NCI-H748 treated with DMSO at 0.1 percent for 48 hours (cell line): ENCODE results near the gene TMTC2.

Source experiments
- DNase-seq: peaks from one replicate; lab custom pipeline; 2025; lab: John Stamatoyannopoulos, UW

Gene TMTC2

DNA sequence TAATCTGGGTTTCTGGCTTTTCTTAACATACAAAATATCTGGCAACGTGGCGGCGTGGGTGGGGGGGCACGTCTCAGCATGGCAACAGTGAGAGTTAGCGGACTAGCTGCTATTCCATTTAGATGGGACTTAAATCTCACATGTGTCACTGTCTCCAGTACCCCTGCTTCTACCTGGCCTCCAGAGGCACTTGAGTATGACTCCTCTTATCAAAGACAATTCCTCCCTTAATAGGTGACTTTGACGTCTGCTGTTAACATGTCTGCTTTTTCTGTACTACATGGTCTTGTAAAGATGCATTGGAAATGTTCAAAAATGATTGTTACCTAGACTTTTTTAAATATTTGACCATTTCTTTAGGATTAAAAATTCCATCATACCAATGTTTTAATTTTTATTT is 456.2 kb downstream of the TMTC2 start:
- no peak for DNase-seq

- DNase-seq = peak; percentile 39
Observed at GRCh38 chr12:83143950-83144349, 457.2 kb downstream of the TMTC2 start.

GRCh38 chr12:83145325-83145840 is 458.7 kb downstream of the TMTC2 start:
- no peak for DNase-seq

GRCh38 chr12:83147341-83147740 is 460.6 kb downstream of the TMTC2 start:
- DNase-seq = no peak

DNA sequence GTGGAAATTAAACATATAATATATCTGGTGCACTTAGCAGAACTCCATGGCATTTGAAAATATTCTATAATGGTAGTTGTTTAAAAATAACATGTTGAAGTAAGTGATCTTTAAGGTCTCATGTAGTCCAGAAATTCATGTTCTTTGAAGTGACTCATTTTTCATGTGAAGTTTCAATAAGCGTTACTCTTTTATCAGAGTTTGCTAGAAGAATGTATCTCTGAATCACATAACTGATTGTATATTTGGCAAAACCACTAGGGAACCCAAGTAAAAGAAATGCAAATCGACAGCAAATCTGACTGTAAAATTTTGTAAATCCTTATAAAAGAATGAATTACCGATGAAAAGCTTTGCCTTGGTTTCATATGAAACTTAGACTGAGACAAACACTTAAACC is 463.3 kb downstream of the TMTC2 start:
- DNase-seq = no peak

DNA sequence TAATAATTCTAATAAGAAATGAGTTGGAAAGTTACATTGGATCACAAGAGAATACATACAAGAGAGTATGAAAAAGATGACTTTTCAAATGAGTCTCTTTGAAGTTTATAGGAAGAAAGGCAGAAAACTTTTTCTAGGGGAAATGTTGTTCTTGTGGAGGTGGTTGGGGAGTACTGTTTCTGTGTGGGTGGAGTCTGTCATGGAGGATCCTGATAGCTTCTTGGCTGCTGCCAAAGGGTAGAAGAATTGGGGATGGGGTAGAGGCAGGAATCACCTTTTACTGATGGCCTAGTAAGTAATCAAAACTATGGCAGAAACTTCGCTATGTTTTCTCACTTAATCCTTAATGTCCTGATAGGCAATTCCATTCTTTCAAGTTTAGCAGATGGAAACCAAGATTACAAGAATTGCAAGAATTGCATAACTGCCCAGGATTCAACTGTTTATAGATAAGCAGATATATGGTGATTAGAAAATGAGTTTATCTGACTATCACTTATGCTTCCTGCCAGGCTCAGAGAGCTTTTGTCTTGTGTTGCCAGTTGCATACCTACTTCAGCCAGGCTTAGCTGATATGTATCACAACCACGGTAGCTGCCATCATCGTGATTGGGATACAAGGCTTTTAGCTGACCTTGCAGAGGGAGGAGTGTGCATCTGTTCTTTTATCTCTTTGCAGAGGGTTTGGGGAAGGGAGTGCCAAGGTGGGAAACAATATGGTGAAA is 463.9 kb downstream of the TMTC2 start:
- no peak for DNase-seq

DNA sequence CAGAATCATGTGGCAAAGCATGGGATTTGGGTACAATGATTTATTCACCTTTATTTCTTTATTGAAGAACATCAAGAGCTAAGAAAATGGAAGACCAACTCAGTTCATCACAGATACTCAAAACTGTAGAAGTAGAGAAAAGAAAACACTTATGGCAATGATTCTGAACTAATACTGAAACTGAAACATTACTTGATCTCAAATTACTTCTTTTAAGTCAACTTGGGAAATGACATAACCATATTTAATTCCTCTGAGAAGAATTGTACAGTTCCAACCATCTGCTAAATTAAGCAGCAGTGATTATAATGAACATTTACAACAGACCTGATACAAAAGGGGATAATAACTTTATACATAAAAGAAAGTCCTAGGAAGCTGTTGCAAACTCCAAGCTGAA is 466.5 kb downstream of the TMTC2 start:
- DNase-seq = no peak

DNA sequence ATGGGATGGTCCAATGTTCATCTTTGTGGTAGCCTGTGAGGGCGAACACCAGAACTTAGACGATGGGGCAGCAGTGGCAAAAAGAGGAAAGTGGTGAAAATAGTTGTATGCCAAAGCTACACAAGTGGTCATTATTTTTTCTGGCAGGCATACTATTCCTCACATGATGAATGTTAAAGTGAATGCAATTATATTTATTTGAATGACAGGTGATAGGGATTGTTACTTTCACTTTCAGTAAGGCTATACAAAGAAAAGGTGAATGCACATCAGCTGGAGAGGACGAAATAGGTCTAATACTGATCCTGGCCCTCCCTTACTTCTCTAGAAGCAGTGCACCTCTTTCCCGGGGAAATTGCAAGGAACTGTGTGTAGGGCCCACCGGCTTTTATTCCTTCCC is 470.1 kb downstream of the TMTC2 start:
- no peak for DNase-seq

GRCh38 chr12:83157604-83158003 is 470.9 kb downstream of the TMTC2 start:
- no peak for DNase-seq

GRCh38 chr12:83158613-83159207 is 472.0 kb downstream of the TMTC2 start:
- no peak for DNase-seq

- DNase-seq = no peak
Observed at GRCh38 chr12:83161456-83161855, 474.8 kb downstream of the TMTC2 start.

DNA sequence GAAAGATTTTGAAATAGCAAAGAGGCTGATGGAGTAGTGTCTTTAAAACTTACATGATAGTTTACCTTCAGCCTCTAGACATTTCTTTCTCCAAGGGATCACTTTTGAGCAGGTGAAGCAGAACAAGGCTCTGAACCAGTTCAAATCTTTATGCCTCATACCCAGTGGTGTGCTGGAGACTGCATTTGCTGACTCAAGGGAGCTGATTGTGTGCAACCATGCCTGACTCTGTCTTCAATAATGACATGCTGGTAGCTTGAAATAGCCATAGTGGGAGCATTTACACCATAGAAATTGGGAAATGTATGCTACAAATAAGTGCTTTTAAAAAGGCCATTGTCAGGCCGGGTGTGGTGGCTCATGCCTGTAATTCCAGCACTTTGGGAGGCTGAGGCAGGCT is 482.0 kb downstream of the TMTC2 start:
- DNase-seq = no peak

DNA sequence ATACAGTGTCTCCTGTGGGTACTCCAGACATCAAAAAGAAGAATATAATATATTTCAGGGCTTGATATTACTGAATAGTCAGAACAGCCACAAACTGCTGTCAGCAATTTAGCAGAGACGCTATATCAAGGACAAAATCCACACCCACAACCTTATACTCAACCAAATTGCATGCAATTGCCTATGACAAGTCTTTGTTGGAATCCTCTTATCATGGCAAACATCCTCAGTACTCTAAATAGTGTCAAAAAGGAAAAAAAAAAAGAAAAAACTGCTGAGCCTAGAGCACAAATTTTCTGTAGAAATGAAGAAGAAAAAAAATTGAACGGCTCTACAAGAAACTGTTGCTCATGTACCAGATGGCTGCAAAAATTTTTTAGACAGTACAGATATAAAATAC is 485.7 kb downstream of the TMTC2 start:
- no peak for DNase-seq

GRCh38 chr12:83172866-83173649 is 486.4 kb downstream of the TMTC2 start:
- no peak for DNase-seq

- DNase-seq = no peak
Observed at GRCh38 chr12:83179999-83180398, 493.3 kb downstream of the TMTC2 start.

DNA sequence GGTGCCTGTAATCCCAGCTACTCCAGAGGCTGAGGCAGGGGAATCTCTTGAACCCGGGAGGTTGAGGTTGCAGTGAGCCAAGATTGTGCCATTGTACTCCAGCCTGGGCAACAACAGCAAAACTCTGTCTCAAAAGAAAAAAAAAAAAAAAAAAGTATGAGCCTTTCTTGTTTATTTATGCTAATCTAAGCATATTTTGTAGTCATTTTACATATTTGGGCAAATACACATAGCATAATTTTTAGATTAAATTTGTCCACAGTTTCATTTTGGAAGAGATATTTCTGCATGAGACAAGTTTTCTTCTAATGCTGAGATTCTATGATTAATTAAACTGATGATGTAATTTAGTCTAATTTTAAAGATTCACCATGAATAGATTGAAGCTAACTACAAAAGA is 494.4 kb downstream of the TMTC2 start:
- no peak for DNase-seq

DNA sequence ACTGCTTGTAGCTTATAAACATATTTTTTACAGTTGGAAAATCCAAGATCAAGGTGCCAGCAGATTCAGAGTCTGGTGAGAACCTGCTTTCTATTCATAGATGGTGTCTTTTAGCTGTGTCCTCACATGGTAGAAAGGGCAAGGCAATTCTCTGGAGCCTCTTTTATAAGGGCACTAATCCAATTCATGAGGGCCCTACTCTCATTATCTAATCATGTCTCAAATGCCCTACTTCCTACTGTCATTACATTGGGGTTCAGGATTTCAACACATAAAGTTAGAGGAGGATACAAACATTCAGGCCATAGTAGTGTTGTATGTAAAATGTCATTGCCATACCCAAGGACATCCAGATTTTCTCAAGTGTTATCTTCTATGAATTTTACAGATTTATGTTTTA is 496.4 kb downstream of the TMTC2 start:
- DNase-seq = no peak
